Tibial artery (tissue), 4 donors: ENCODE data around the gene ZNF442.

ENCODE experiments used
- DNase-seq, 2 donors: peaks; one replicate each; pipeline ENCODE4 v3.0.0-alpha.2; 2019
- H3K27ac ChIP-seq, 2 donors: fragments of 200-600 bp; sonication (generic) in 1 of 2; 1 replicate in 1 of 2; 2 replicates in 1 of 2; pipeline ENCODE4 v1.5.1; 2018 to 2019; ENCODE audit warnings: mild to moderate bottlenecking in 1 of 2
- H3K27me3 ChIP-seq, 2 donors: fragments of 200-600 bp; sonication (generic) in 1 of 2; one replicate each; pipeline versions ENCODE4 v1.5.1 to v1.6.0; 2016 to 2019
- H3K36me3 ChIP-seq, 3 donors: fragments of 200-600 bp; sonication (generic) in 2 of 3; one replicate each; pipeline ENCODE4 v1.5.1; 2016 to 2019; ENCODE audit warnings: mild to moderate bottlenecking in 2 of 3
- H3K4me1 ChIP-seq, 4 donors: fragments of 200-600 bp; sonication (generic) in 2 of 4; 1 replicate in 3 of 4; 2 replicates in 1 of 4; pipeline ENCODE4 v1.5.1; 2016 to 2019
- H3K4me3 ChIP-seq, 2 donors: fragments of 200-600 bp; sonication (generic) in 1 of 2; 1 replicate in 1 of 2; 2 replicates in 1 of 2; pipeline ENCODE4 v1.5.1; 2018 to 2019; ENCODE audit warnings: mild to moderate bottlenecking in 2 of 2
- H3K9me3 ChIP-seq, 3 donors: fragments of 200-600 bp; sonication (generic) in 1 of 3; one replicate each; pipeline ENCODE4 v1.5.1; 2016 to 2019
- intact Hi-C: fragments of 100-400 bp; cut with DNase I; formaldehyde crosslinking; loops from one replicate; pipeline ENCODE4 v1.15.0; 2023; ENCODE audit warnings: low total_unique reads
- TF ChIP-seq, protein P1 (sequence below), 2 experiments: fragments of 200-600 bp in 1 of 2; fragments of 450-650 bp in 1 of 2; IDR thresholded peaks; one replicate each; pipeline ENCODE4 v1.5.1; 2017 to 2019; ENCODE audit warnings: antibody characterized with exemption in 2 of 2, mild to moderate bottlenecking in 1 of 2, moderate library complexity in 1 of 2

ZNF442 gene

DNA sequence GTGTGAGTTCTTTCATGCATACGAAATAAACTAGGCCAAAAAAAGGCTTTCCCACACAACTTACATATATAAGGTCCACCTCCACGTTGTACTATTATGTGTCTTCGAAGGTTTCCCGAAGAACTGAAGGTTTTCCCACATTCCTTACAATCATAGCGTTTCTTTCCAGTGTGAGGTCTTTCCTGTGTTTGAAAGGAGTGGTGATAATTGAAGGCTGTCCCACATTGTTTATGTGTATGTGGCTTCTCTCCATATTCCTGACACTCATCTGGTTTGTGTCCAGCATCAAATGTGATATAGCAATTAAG, 14.6 kb downstream of the ZNF442 start:
- Histone ChIP-seq H3K4me3 (no peak overlapping the region), H3K9me3 (peaks cover 8 to 95% (median 50%) of the 10 kb centered on the region in 3 donors), H3K27ac (no peak overlapping the region), H3K27me3 (no peaks in the 10 kb centered on the region), H3K4me1 (no peaks in the 10 kb centered on the region), H3K36me3 (peaks cover 34 to 79% (median 41%) of the 10 kb centered on the region in 3 donors)
- no peak for DNase-seq
- TF ChIP-seq, protein P1, sequence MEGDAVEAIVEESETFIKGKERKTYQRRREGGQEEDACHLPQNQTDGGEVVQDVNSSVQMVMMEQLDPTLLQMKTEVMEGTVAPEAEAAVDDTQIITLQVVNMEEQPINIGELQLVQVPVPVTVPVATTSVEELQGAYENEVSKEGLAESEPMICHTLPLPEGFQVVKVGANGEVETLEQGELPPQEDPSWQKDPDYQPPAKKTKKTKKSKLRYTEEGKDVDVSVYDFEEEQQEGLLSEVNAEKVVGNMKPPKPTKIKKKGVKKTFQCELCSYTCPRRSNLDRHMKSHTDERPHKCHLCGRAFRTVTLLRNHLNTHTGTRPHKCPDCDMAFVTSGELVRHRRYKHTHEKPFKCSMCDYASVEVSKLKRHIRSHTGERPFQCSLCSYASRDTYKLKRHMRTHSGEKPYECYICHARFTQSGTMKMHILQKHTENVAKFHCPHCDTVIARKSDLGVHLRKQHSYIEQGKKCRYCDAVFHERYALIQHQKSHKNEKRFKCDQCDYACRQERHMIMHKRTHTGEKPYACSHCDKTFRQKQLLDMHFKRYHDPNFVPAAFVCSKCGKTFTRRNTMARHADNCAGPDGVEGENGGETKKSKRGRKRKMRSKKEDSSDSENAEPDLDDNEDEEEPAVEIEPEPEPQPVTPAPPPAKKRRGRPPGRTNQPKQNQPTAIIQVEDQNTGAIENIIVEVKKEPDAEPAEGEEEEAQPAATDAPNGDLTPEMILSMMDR (IDR thresholded peaks at IDR 0.05) = no peak
- intact Hi-C loops = no loop called here

DNA sequence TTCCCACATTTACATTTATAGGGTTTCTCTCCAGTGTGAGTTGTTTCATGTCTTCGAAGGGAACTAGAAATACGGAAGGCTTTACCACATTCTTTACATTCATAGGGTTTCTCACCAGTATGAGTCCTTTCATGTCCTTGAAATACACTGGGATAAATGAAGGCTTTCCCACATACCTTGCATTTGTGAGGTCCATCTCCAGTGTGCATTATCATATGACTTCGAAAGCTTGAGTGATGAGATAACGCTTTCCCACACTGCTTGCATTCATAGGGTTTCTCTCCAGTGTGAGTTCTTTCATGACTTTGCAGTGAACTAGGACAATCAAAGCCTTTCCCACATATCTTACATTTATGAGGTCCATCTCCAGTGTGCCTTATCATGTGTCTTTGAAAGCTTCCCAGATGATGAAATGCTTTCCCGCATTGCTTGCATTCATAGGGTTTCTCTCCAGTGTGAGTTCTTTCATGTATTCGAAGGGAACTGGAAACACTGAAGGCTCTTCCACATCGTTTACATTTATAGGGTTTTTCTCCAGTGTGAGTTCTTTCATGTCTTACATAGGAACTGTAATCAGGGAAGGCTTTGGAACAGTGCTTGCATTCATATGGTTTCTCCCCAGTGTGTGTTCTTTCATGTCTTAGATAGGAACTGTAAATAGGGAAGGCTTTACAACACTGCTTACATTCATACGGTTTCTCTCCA, 15.1 kb downstream of the ZNF442 start:
- no peak overlapping the region for H3K4me3 ChIP-seq
- H3K27ac ChIP-seq = no peak overlapping the region
- TF ChIP-seq, protein P1 (IDR thresholded peaks at IDR 0.05) = no peak
- peaks cover 10 to 98% (median 50%) of the 10 kb centered on the region in 3 donors for H3K9me3 ChIP-seq
- intact Hi-C loops = no loop called here
- H3K36me3 ChIP-seq = peaks cover 34 to 79% (median 42%) of the 10 kb centered on the region in 3 donors
- DNase-seq = no peak
- H3K27me3 ChIP-seq = no peaks in the 10 kb centered on the region
- no peaks in the 10 kb centered on the region for H3K4me1 ChIP-seq

DNA sequence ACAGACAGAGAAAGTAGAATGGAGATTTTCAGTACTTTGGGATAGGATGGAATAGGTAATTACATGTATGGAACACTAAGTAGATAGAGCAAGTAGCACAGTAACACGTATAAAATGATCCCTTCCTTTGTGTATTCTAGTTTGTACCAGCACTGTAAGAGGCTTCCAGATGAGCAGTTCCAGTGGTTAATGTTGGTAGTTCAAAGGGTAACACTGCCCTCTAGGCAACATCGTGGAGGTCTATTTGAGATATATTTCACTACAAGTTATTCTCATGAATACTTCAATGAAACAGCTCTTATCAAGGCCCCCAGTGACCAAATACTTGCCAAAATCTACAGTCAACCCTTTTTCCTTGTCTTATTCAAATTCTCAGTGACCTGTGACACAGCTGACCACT, 18.6 kb downstream of the ZNF442 start:
- H3K27me3 ChIP-seq = no peaks in the 10 kb centered on the region
- intact Hi-C loops = no loop called here
- H3K4me3 ChIP-seq = no peak overlapping the region
- DNase-seq = no peak
- peaks cover 29 to 49% (median 35%) of the 10 kb centered on the region in 3 donors for H3K36me3 ChIP-seq
- H3K27ac ChIP-seq = no peak overlapping the region
- H3K9me3 ChIP-seq = peaks cover 10 to 84% (median 49%) of the 10 kb centered on the region in 3 donors
- TF ChIP-seq, protein P1 (IDR thresholded peaks at IDR 0.05) = no peak
- H3K4me1 ChIP-seq = no peaks in the 10 kb centered on the region

DNA sequence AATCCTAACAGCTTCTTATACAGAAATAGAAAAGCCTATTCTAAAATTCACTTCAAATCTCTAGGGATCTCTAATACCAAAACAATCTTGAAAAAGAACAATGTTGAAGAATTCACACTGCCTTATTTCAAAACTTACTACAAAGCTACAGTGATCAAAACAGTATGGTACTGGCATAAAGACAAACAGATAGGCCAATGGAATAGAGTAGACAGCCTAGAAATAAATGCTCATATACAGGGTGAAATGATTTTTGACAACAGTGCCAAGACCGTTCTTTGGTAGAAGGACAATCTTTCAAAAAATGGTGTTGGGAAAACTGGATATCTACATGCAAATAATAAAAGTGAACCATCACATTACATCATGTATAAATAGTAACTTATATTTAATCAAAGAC, 20.3 kb downstream of the ZNF442 start:
- H3K4me1 ChIP-seq = no peaks in the 10 kb centered on the region
- no peak overlapping the region for H3K4me3 ChIP-seq
- TF ChIP-seq, protein P1 (IDR thresholded peaks at IDR 0.05) = no peak
- no peak for DNase-seq
- H3K36me3 ChIP-seq = peaks cover 12 to 32% (median 18%) of the 10 kb centered on the region in 3 donors
- peaks cover 5 to 67% (median 35%) of the 10 kb centered on the region in 3 donors for H3K9me3 ChIP-seq
- intact Hi-C loops = no loop called here
- no peak overlapping the region for H3K27ac ChIP-seq
- H3K27me3 ChIP-seq = no peaks in the 10 kb centered on the region

DNA sequence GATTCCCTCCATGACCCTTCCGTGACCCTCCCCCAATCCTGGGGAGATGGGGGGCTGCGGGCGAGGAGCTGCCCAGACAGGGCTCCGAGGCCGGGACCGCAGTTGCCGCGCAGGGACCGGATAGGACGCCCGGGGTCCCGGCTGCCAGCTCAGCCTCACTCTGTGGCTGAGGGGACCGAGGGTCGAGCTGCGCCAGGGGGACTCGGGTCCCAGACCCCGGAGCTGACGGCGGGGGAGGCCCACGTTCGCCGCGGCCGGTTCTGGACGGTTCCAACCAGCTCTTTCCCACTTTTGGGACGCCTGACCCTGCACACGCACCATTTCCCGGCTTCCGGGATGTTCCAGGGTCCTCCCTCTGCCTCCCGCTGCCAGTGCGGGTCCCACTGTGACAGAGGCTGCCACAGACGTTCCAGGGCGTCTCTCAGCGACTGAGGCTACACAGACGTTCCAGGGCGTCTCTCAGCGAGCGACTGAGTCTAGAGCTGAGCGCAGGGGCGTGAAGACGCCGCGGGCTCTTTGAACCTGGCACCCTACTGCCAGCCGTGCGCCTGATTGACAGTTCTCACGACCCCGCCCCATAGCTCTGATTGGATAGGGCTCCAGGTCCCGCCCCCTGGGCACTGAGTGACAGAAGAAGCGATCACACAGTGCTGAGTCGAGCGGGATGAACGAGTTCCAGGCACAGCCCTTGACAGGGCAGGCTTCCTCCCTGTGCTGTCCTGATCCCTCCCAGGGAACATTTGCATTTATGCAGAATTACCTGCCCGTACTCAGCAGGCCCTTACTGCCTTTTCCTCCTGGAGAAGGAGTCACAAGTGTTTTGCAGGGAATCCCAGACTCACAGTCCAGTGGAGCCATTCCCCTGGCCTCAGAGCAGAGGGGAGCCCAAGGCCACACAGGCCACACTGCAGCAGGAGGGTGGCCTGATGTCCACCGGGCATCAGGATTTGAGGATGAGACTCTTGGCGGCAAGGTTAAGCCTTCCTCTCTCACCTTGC, 32.0 kb downstream of the ZNF442 start, which contains the start of gene ZNF563:
Gene ZNF563, minus strand, starts transcription at position 472 of the 998 bp plus-strand sequence. Its CDS starts 151 bp downstream, at position 321.
- Histone ChIP-seq H3K27ac (peak within 1 kb of the TSS; percentile 91 to 96), H3K36me3 (no peaks in the 10 kb centered on the region), H3K4me3 (peak within 1 kb of the TSS; percentile 74 to 88), H3K27me3 (no peaks in the 10 kb centered on the region), H3K9me3 (no peaks in the 10 kb centered on the region), H3K4me1 (peaks cover 0 to 11% (median 4%) of the 10 kb centered on the region in 4 donors)
- TF ChIP-seq, protein P1 (IDR thresholded peaks at IDR 0.05) = no peak
- peak; percentile 99 for DNase-seq
- intact Hi-C loops = loop anchor here (1.0 kb wide), 1 partner anchor 32 kb away; the partner anchor contains the start of gene ZNF442
